Hematopoietic multipotent progenitor cell treated with erythropoietin and hydrocortisone succinate and interleukin-3 and kit ligand, for 6 days (in vitro differentiated cells): ENCODE measurements around the gene HEATR3.

Experiments
- DNase-seq: peaks from one replicate; pipeline ENCODE4 v3.0.0-alpha.2; 2015

HEATR3 gene

GRCh38 chr16:50058091-50058771 lies 7.5 kb upstream of the HEATR3 start:
- no peak for DNase-seq

DNA sequence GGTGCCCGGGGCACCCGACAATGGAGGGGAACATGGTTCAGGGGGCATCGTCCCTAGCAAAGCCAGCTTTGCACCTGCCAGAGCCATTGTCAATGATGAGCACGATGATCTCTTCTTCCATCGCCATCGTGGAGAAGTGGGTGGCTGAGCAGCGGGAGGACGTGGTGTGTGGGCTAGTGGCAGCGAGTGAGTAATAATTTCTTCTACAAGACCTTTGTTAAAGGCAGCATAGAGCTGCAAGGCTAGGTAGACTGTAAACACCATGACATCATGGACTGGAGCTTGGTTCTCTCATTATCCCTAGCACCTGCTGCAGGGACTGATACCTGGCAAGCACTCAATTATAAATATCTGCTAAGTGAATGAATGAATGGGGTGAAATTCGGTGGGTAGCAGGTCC lies 6.7 kb upstream of the HEATR3 start:
- no peak for DNase-seq

DNA sequence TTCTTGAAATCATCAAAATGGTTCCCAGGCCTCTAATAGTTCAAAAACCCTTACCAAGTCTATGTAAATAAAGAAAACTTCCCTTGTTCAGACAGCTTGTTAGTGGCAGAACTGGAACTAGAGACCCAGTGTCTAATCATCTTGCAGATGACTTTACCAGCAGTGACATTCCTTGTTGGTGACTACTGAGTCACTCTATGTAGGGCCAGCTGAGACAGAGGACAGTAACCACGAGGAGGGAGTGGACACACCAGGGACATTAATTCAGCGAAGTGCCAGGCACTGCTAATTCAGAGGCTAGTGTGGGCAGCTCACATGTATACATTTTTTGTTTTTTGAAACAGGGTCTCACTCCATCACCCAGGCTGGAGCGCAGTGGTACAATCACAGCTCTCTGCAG lies 6.1 kb upstream of the HEATR3 start:
- no peak for DNase-seq

GRCh38 chr16:50061326-50061725 lies 4.4 kb upstream of the HEATR3 start:
- peak; percentile 55 for DNase-seq

GRCh38 chr16:50065241-50065623 lies 538 bp upstream of the HEATR3 start:
- DNase-seq: no peak

DNA sequence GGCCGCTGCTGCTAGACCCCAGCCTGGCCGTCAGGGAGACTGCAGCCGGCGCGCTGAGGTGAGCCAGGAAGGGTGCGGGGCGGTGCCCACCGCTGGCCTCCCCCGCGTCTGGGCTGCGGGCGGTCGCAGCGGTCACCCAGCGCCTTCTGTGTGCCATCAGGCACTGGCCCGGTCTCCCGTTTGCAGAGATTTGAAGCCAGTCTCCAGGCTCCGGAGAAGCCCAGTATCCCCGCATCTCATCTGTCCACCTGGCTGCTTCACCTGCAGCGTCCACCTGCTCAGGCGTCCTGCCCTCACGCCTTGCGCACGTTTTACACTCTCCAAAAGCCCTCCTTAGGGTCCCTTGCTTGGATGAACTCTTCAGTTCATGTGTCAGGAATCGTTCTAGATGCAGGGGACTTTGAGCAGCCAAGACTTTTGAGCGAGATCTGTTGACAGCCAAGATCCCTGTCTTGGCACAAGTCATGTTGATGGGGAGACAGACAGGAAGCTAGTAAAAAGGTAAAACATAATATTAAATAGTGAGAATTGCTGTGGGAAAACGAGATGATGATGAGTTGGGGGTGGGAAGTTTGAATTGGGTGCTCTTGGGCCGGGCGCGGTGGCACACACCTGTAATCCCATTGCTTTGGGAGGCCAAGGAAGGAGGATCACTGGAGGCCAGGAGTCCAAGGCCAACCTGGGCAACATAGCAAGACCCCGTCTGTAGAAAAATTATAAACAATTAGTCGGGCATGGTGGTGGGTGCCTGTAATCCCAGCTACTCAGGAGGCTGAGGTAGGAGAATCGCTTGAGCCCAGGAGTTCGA lies 916 bp downstream of the HEATR3 start:
- no peak for DNase-seq

DNA sequence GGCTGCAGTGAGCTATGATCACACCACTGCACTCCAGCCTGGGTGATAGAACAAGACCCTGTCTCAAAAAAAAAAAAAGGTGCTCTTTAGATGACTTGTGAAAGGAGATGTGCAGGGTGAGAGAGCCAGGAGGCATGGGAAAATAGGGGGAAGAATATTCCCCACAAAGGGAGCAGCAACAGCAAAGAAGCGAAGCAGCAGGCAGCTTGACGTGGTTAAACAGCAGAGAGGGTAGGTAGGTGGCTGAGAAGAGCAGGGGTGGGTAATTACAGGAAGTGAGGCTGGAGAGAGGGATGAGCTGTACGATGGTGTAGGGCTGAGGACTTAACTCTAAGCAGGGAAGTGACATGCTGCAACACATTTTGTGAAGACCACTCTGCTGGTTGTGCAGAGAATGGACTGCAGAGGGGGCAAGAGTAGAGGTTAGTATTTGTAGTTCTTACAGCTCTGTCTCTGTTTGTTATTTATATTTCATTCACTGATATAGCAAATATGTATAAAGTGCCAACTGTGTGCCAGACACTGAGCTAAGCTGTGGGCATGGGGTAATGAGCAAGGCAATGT lies 1.6 kb downstream of the HEATR3 start:
- DNase-seq: peak; percentile 79

GRCh38 chr16:50068550-50068949 lies 2.8 kb downstream of the HEATR3 start:
- DNase-seq: no peak

GRCh38 chr16:50069060-50069459 lies 3.3 kb downstream of the HEATR3 start:
- no peak for DNase-seq

- peak; percentile 82 for DNase-seq
These were observed 5.4 kb downstream of the HEATR3 start for GRCh38 chr16:50071075-50071671.

DNA sequence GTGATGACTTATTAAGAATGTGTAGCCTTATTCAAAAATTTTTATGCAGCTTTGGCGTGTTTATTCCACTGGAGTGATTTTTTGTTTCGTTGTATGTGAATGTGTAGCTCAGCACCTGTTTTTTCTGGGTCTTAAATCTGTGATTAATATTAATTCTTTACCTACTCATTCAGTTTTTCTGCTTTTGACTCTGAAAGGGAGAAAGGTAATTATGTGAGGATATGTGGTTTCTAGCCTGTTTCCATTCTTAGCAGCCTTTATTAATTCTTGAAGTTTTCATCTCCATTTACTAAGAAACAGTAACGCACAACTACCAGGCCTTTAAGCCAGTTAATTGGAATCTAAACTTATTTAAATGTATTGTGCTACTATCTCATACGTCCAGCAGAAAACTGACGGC lies 7.0 kb downstream of the HEATR3 start:
- no peak for DNase-seq

- no peak for DNase-seq
These were observed 13.8 kb downstream of the HEATR3 start for GRCh38 chr16:50079397-50080140.

DNA sequence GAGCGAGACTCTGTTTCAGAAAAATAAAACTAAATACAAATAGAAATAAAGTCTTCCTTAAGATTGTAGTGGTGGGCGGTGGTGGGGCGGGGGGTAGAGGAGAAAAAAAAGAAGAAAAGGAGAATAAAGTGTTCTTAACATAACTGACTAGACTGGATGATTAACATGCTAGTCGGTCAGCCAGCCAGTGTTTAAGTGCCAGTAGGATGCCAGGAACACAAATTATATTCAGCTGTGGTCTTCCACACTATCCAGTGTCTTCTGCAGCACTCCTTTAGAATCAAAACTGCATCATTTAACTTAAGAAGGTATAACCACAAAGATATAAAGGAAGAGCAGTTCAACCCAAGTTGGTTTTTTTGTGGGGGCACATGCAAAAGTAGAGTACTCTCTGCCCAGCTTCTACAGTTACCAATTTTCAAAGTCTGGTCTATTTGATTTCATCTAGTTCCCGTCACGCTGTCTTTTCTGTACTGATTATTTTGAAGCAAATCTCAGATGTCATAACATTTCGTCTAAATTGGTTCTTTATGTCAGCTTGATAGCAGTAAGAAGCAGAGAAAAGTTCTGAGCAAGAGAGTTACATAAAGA lies 15.8 kb downstream of the HEATR3 start:
- DNase-seq: no peak

- DNase-seq: no peak
These were observed 18.2 kb downstream of the HEATR3 start for GRCh38 chr16:50083996-50084395.

DNA sequence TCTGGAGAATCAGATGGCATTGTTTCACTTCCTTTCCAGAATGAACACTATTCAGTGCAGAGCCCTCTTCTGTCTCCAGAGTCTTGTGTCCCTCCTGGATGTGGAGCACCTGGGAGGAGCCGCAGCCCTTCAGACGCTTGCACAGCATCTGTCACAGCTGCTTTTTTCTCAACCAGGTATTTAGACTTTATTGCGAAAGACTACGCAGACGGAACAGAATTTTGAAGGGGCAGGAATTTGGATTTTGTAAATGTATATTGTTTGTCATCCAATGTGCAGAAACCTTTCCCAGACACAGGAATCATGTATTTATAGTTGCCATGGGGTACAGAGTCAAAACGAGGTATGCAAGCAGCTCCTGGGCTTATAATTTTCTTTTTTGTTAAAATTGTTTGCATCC lies 20.4 kb downstream of the HEATR3 start:
- DNase-seq: no peak

DNA sequence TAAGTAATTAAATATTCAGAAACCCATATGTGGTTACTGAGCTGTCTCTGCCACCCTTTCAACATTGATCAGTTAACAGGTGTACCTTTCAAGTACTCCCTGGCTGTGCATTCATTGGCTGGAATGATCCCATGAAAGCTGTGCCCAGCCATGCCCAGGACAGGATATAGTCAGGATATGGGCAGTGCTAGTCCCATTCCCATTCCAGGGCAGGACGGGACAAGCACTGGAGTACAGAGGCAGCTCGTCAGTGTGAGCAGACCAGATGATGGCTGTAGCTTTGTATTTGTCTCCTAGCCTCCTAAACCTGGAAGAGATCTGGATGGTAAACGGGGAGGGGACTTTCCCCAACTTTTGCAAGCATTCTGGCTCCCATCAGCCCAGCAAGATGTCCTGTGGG lies 22.5 kb downstream of the HEATR3 start:
- no peak for DNase-seq

DNA sequence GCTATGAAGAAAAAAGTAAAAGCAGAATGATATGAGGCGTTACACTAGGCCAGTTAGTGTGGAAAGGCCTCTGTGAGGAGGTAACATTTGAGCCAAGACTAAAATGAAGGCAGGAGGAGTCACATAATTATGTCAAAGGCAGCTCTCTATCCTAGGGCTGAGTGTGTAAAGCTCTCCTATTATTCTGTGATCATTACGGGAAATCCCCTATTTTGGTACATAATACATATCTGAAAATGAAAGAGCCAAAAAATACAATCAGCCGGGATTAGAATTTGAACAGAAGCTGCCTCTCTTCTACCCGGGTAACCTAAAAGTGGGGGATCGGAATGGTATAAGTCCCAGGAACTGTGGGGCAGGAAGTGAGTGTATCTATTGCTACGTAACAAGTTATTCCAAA lies 27.1 kb downstream of the HEATR3 start:
- DNase-seq: no peak

- peak; percentile 8 for DNase-seq
These were observed 28.1 kb downstream of the HEATR3 start for GRCh38 chr16:50093607-50094539.

- no peak for DNase-seq
These were observed 31.0 kb downstream of the HEATR3 start for GRCh38 chr16:50096791-50097190.

DNA sequence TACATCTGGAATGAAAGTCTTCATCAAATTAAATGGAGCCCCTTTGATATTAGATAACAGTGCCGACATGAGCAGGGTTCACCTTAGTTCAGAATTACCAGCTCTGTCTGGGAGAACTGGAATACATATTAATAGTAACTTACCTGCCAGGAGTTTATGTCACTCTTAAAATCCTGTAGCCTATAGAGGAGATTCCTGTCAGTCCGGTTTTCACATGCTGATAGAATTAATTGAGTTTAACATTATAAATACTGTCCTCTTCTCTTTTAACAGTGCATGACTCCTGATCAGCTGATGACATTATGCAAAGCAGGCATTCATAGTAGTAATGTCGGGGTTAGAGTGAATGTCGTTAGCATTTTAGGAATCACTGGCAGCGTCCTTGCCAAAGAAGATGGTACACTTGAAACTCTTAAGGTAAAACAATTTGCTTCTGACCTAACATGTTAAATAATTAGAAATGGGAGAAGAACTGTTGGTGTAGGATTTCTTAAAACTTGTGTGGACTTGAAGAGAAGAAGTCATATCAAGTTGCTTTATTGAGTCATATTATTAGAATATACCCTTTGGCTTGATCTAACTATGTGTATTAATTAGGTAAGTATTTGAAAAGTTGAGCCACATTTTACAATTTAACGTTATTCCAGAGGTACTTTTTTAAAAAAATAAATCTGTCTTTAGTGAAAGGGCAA lies 34.3 kb downstream of the HEATR3 start:
- no peak for DNase-seq
